Keratinocyte (primary cell): Measurements from ENCODE around the gene SLC4A1AP.

Experiments used
- CTCF ChIP-seq, 3 experiments: IDR thresholded peaks in 1 of 3; conservative IDR thresholded peaks in 1 of 3; optimal IDR thresholded peaks in 1 of 3; 2 replicates in 2 of 3; 3 replicates in 1 of 3; pipeline versions ENCODE3 to v1.5.1; 2011; ENCODE audit warnings: low read length in 3 of 3, mild to moderate bottlenecking in 3 of 3, moderate library complexity in 2 of 3, control low read depth in 1 of 3, inconsistent platforms in 1 of 3; ENCODE audit not compliant: insufficient read depth in 2 of 3; ENCODE audit errors: extremely low read depth in 1 of 3
- EZH2 ChIP-seq: IDR thresholded peaks from one replicate; pipeline ENCODE4 v1.6.1; 2012; ENCODE audit warnings: inconsistent platforms, mild to moderate bottlenecking, low read length, moderate library complexity

GRCh38 chr2:27622921-27623384 lies 40.7 kb upstream of the SLC4A1AP start:
- no peak for TF ChIP-seq CTCF (optimal IDR thresholded peaks at IDR 0.05 in 1 of 3, IDR thresholded peaks at IDR 0.05 in 1 of 3, conservative IDR thresholded peaks at IDR 0.05 in 1 of 3; ENCODE audit: extremely low read depth in 1 of 3, insufficient read depth in 2 of 3, low read length in 3 of 3)
- no peak for TF ChIP-seq EZH2
